ENCODE results near the gene HAGHL.
"Not testable (repeated sequence)": the region's sequence is repeated elsewhere in the genome, so short reads cannot be mapped to it uniquely, and the experiment has no call there.

Gene HAGHL

DNA sequence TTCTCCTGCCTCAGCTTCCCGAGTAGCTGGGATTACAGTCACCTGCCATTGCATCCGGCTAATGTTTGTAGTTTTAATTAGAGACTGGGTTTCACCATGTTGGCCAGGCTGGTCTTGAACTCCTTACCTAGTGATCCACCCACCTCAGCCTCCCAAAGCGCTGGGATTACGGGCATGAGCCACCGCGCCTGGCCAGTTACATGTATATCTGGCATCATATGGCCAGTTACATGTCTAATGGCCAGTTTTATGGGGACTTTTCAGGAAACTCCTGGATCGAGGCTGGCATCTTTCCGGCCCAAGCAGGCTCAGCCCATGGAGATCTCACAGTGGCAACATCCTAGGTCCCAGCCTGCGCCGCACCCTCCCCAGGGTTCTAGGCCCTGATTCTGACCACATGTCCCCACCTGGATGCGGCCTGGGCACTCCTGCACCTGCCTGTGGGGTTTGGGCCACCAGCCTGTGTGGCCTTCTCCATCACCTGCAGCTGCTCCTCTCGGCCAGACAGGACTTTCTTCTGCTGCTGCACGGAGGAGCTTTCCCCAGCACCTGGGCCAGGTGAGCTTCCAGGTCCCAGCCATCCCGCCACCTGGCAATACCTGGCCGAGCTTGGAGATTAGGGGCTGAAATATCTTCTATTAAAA is 15.2 kb downstream of the HAGHL start:
- Histone ChIP-seq H3K79me2 (ENCODE audit: insufficient read depth, low read length) (no peaks in the 10 kb centered on the region), H3K4me1 (ENCODE audit: insufficient read depth, low read length, severe bottlenecking) (peaks cover 35% of the 10 kb centered on the region), H3K27me3 (ENCODE audit: insufficient read depth, low read length) (no peaks in the 10 kb centered on the region), H3K9me2 (ENCODE audit: low read depth, low read length) (no peaks in the 10 kb centered on the region), H3K9ac (ENCODE audit: low read length) (no peak overlapping the region), H3K27ac (ENCODE audit: low read depth, low read length, poor library complexity, severe bottlenecking) (no peak overlapping the region), H4K20me1 (ENCODE audit: insufficient read depth, low read length) (no peaks in the 10 kb centered on the region), H3K36me3 (ENCODE audit: insufficient read depth, low read length) (peaks cover under 1% of the 10 kb centered on the region), H2AFZ (ENCODE audit: low read length) (no peak overlapping the region), H3K9me3 (ENCODE audit: low read length) (no peaks in the 10 kb centered on the region), H3K4me2 (ENCODE audit: low read length) (no peak overlapping the region), H3K4me3 (ENCODE audit: low read depth, low read length, poor library complexity, severe bottlenecking) (no peak overlapping the region), H3F3A (ENCODE audit: insufficient read depth, low read length) (no peaks in the 10 kb centered on the region)
- TF ChIP-seq, protein P1, sequence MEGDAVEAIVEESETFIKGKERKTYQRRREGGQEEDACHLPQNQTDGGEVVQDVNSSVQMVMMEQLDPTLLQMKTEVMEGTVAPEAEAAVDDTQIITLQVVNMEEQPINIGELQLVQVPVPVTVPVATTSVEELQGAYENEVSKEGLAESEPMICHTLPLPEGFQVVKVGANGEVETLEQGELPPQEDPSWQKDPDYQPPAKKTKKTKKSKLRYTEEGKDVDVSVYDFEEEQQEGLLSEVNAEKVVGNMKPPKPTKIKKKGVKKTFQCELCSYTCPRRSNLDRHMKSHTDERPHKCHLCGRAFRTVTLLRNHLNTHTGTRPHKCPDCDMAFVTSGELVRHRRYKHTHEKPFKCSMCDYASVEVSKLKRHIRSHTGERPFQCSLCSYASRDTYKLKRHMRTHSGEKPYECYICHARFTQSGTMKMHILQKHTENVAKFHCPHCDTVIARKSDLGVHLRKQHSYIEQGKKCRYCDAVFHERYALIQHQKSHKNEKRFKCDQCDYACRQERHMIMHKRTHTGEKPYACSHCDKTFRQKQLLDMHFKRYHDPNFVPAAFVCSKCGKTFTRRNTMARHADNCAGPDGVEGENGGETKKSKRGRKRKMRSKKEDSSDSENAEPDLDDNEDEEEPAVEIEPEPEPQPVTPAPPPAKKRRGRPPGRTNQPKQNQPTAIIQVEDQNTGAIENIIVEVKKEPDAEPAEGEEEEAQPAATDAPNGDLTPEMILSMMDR (IDR thresholded peaks at IDR 0.05; ENCODE audit: low read length) = no peak
- TF ChIP-seq EZH2 (IDR thresholded peaks at IDR 0.05; ENCODE audit: borderline replicate concordance, low read length) = no peak

DNA sequence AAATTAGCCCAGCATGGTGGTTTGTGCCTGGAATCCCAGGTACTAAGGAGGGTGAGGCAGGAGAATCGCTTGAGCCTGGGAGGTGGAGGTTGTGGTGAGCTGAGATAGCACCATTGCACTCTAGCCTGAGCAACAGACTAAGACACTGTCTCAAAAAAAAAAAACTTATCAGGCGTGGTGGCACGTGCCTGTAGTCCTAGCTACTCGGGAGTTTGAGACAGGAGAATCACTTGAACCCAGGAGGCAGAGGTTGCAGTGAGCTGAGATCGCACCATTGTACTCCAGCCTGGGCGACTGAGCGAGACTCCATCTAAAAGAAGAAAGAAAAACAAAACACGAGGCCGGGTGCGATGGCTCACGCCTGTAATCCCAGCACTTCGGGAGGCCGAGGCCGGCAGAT is 16.0 kb downstream of the HAGHL start:
- not testable (repeated sequence) for H3K36me3 ChIP-seq (ENCODE audit: insufficient read depth, low read length); H3K79me2 ChIP-seq (ENCODE audit: insufficient read depth, low read length); H3K27ac ChIP-seq (ENCODE audit: low read depth, low read length, poor library complexity, severe bottlenecking); H3F3A ChIP-seq (ENCODE audit: insufficient read depth, low read length); H3K27me3 ChIP-seq (ENCODE audit: insufficient read depth, low read length); H2AFZ ChIP-seq (ENCODE audit: low read length); H3K9me2 ChIP-seq (ENCODE audit: low read depth, low read length); H4K20me1 ChIP-seq (ENCODE audit: insufficient read depth, low read length); H3K9ac ChIP-seq (ENCODE audit: low read length); H3K9me3 ChIP-seq (ENCODE audit: low read length); H3K4me3 ChIP-seq (ENCODE audit: low read depth, low read length, poor library complexity, severe bottlenecking); H3K4me2 ChIP-seq (ENCODE audit: low read length)
- peaks cover 27% of the 10 kb centered on the region for H3K4me1 ChIP-seq (ENCODE audit: insufficient read depth, low read length, severe bottlenecking)

DNA sequence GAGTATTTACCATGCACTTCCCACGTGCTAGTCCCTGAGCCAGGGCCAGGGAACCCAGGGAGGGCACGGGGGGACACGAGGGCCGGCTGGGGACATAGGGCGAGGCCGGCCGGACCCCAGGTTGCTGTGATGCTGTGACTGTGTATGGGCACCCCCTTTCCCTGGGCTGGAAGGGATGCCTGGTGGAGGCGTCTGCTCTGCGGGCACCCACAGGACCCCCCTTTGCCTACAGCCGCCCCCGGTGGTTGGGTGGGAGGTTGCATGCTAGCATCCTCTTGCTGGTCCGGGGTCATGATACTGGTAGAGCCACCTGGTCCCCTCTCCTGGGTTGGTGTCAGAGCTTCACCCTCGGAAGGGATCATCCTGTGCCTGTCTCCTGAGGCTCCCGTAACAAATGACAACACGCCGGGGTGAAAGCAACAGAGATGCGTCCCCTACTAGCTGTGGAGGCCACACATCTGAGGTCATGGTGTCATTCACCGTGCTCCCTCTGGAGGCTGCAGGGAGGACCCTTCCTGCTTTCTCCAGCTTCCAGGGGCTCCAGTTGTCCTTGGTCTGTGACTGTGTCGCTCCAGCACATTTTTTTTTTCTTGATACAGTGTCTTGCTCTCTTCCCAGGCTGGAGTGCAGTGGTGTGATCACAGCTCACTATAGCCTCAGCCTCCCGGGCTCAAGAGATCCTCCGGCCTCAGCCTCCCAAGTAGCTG is 17.0 kb downstream of the HAGHL start:
- TF ChIP-seq, protein P1 (IDR thresholded peaks at IDR 0.05; ENCODE audit: low read length) = peak; percentile 17; the same call in 1 of the 2 replicates
- no peak for TF ChIP-seq EZH2 (IDR thresholded peaks at IDR 0.05; ENCODE audit: borderline replicate concordance, low read length)
- Histone ChIP-seq H3K36me3 (ENCODE audit: insufficient read depth, low read length) (no peaks in the 10 kb centered on the region), H3F3A (ENCODE audit: insufficient read depth, low read length) (no peaks in the 10 kb centered on the region), H3K27me3 (ENCODE audit: insufficient read depth, low read length) (no peaks in the 10 kb centered on the region), H4K20me1 (ENCODE audit: insufficient read depth, low read length) (no peaks in the 10 kb centered on the region), H3K9me2 (ENCODE audit: low read depth, low read length) (no peaks in the 10 kb centered on the region), H3K4me1 (ENCODE audit: insufficient read depth, low read length, severe bottlenecking) (peaks cover 17% of the 10 kb centered on the region), H2AFZ (ENCODE audit: low read length) (no peak overlapping the region), H3K4me3 (ENCODE audit: low read depth, low read length, poor library complexity, severe bottlenecking) (no peak overlapping the region), H3K9me3 (ENCODE audit: low read length) (no peaks in the 10 kb centered on the region), H3K79me2 (ENCODE audit: insufficient read depth, low read length) (no peaks in the 10 kb centered on the region), H3K9ac (ENCODE audit: low read length) (no peak overlapping the region), H3K4me2 (ENCODE audit: low read length) (no peak overlapping the region), H3K27ac (ENCODE audit: low read depth, low read length, poor library complexity, severe bottlenecking) (no peak overlapping the region)

All from OCI-LY1 (cell line).